HG02763 (cell line): Measurements from ENCODE around the gene CHMP4B.

Experiments
- ATAC-seq: cut with Tn5 transposase; IDR thresholded peaks from one replicate; pipeline ENCODE4 v1.9.1; 2021; ENCODE audit warnings: mild to moderate bottlenecking, moderate library complexity; ENCODE audit not compliant: unreplicated experiment

The CHMP4B gene

GRCh38 chr20:33890557-33890956 lies 79.4 kb downstream of the CHMP4B start:
- ATAC-seq: no peak

- ATAC-seq: no peak
These were observed 82.2 kb downstream of the CHMP4B start for GRCh38 chr20:33893314-33893713.

- ATAC-seq: no peak
These were observed 83.7 kb downstream of the CHMP4B start for GRCh38 chr20:33894798-33895197.

GRCh38 chr20:33896509-33896908 lies 85.4 kb downstream of the CHMP4B start:
- no peak for ATAC-seq

- no peak for ATAC-seq
These were observed 86.3 kb downstream of the CHMP4B start for GRCh38 chr20:33897313-33897912.

- ATAC-seq: no peak
These were observed 88.0 kb downstream of the CHMP4B start for GRCh38 chr20:33899106-33899505.

GRCh38 chr20:33900521-33901131 lies 89.5 kb downstream of the CHMP4B start:
- ATAC-seq: no peak

GRCh38 chr20:33901132-33901523 lies 90.0 kb downstream of the CHMP4B start:
- no peak for ATAC-seq

GRCh38 chr20:33902011-33902410 lies 90.9 kb downstream of the CHMP4B start:
- no peak for ATAC-seq
